Measurements from ENCODE around the gene APOL4. TPM values are rescaled to one million over a fixed set of nuclear protein-coding genes. Genes with fewer than 3 reads are reported as not detected.

The APOL4 gene
- total and polyA plus RNA-seq, 9 donors = 8.4 to 22.7 (median 21.0) TPM

DNA sequence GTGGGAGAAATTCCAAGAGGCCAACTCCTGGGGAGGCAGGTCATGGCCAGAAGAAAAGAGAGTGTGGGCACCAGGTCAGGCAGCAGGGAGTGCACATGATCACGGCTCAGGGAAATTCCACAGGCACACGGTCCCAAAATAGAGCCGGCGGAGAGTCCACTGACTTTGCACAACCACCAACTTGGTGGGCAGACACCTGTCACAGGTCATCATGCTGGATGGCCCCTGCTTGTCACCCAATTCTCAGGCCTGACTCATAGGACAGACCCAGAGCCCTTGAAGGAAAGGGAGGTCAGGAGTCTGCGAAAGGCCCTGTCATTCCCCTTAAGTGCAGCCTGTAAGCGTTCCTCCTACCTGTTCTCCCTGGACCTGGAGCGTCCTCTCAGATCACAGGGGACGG is 21.9 kb upstream of the APOL4 start:
- Histone ChIP-seq H3K27ac (ENCODE audit: low read length) (peak overlapping the region; percentile 37), H3K27me3 (ENCODE audit: control insufficient read depth, insufficient read depth, low read length) (no peaks in the 10 kb centered on the region), H3K36me3 (ENCODE audit: control insufficient read depth, insufficient read depth, low read length) (peaks cover 11% of the 10 kb centered on the region), H3K4me1 (ENCODE audit: control insufficient read depth, insufficient read depth, low read length) (peaks cover 33% of the 10 kb centered on the region), H3K4me3 (ENCODE audit: low read length) (no peak overlapping the region), H3K9me3 (replicated peaks; ENCODE audit: control insufficient read depth, low read depth, low read length) (no peaks in the 10 kb centered on the region)
- WGBS (ENCODE audit: insufficient coverage) = 74% methylated on average over 5 of the region's 8 CpGs
- DNase-seq = peak; percentile 56

- Histone ChIP-seq H3K27ac (ENCODE audit: low read length) (no peak overlapping the region), H3K4me1 (ENCODE audit: control insufficient read depth, insufficient read depth, low read length) (peaks cover 33% of the 10 kb centered on the region)
These were observed 21.4 kb upstream of the APOL4 start for GRCh38 chr22:36222887-36223450.

DNA sequence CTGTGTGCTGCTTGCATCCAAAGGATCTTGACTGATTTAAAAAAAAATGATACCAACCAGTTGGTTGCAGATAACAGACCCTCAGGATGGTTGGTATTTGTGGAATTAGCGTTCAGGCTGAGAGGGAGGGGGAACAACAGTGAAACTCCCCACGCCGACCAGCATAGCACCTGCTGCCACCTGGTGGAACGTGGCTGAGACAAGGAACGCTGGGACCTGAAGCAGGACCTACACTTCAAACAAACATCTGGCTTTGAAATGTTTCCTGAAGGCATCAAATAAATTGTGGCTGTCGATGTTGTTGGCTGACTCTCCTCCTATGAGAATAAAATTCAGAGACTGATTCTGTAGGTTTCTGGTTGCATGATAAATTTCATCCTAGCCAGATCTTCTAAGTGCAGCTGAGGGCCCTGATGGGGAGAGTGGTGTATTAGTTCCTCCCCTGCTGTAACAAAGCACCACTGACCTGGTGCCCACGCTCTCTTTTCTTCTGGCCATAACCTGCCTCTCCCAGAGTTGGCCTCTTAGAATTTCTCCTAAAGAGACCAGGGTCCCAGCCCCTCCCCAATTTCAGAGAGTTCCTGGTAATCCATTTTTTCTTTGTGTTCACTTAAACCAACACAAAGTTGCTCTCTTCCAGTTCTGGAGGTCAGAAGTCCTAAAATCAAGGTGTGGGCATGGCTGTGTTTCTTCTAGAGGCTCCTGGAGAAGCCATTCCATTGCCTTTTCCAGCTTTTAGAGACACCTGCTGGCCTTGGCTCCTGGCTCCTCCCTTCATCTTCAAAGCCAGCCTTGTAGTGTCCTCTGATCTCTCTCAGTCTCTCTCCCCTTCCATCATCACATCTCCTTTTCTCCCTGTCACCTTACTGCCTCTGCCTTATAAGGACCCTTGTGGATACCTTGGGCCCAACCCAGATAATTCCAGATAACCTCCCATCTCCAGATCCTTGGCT is 20.5 kb upstream of the APOL4 start:
- WGBS (ENCODE audit: insufficient coverage) = 33% methylated on average over 2 of the region's 7 CpGs
- H3K4me1 ChIP-seq (ENCODE audit: control insufficient read depth, insufficient read depth, low read length) = peaks cover 30% of the 10 kb centered on the region
- no peak overlapping the region for H3K27ac ChIP-seq (ENCODE audit: low read length)
- H3K36me3 ChIP-seq (ENCODE audit: control insufficient read depth, insufficient read depth, low read length) = no peaks in the 10 kb centered on the region
- H3K27me3 ChIP-seq (ENCODE audit: control insufficient read depth, insufficient read depth, low read length) = no peaks in the 10 kb centered on the region
- no peak overlapping the region for H3K4me3 ChIP-seq (ENCODE audit: low read length)
- no peaks in the 10 kb centered on the region for H3K9me3 ChIP-seq (replicated peaks; ENCODE audit: control insufficient read depth, low read depth, low read length)
- peak; percentile 56 for DNase-seq

More at GRCh38 chr22:36222887-36223450, 21.4 kb upstream of the APOL4 start:
- Histone ChIP-seq H3K36me3 (ENCODE audit: control insufficient read depth, insufficient read depth, low read length) (peaks cover 8% of the 10 kb centered on the region), H3K9me3 (replicated peaks; ENCODE audit: control insufficient read depth, low read depth, low read length) (no peaks in the 10 kb centered on the region), H3K4me3 (ENCODE audit: low read length) (no peak overlapping the region), H3K27me3 (ENCODE audit: control insufficient read depth, insufficient read depth, low read length) (no peaks in the 10 kb centered on the region)
- DNase-seq = no peak
- 86% methylated on average over 7 of the region's 9 CpGs for WGBS (ENCODE audit: insufficient coverage)

DNA sequence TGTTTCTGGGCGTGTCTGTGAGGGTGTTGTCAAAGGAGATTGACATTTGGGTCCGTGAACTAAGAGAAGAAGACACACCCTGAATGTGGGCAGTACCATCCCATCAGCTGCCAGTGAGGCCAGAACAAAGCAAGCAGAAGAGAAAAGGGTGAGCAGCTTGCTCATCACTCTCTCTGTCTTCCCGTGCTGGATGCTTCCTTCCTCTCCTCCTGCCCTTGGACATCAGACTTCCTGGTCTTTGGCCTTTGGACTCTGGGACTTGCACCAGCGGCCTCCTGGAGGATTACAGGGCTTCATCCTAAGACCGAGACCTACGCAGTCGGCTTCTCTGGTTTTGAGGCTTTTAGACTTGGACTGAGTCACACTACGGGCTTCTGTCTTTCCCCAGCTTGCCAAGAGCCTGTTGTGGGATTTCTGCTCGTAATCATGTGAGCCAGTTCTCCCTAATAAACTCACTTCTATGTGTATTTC is 18.9 kb upstream of the APOL4 start:
- peak overlapping the region; percentile 2 for H3K4me3 ChIP-seq (ENCODE audit: low read length)

GRCh38 chr22:36218648-36219193 is 17.1 kb upstream of the APOL4 start:
- Histone ChIP-seq H3K36me3 (ENCODE audit: control insufficient read depth, insufficient read depth, low read length) (no peaks in the 10 kb centered on the region), H3K4me3 (ENCODE audit: low read length) (no peak overlapping the region), H3K27me3 (ENCODE audit: control insufficient read depth, insufficient read depth, low read length) (no peaks in the 10 kb centered on the region), H3K4me1 (ENCODE audit: control insufficient read depth, insufficient read depth, low read length) (peaks cover 18% of the 10 kb centered on the region), H3K27ac (ENCODE audit: low read length) (no peak overlapping the region), H3K9me3 (replicated peaks; ENCODE audit: control insufficient read depth, low read depth, low read length) (no peaks in the 10 kb centered on the region)
- no peak for DNase-seq
- WGBS (ENCODE audit: insufficient coverage) = no CpG with 5 or more reads among the region's 7 CpGs

More for the DNA sequence above, 18.9 kb upstream of the APOL4 start:
- H3K9me3 ChIP-seq (replicated peaks; ENCODE audit: control insufficient read depth, low read depth, low read length) = no peaks in the 10 kb centered on the region
- DNase-seq = peak; percentile 33
- 52% methylated on average over 6 of the region's 9 CpGs for WGBS (ENCODE audit: insufficient coverage)
- no peaks in the 10 kb centered on the region for H3K27me3 ChIP-seq (ENCODE audit: control insufficient read depth, insufficient read depth, low read length)
- H3K36me3 ChIP-seq (ENCODE audit: control insufficient read depth, insufficient read depth, low read length) = no peaks in the 10 kb centered on the region
- H3K27ac ChIP-seq (ENCODE audit: low read length) = peak overlapping the region; percentile 35
- H3K4me1 ChIP-seq (ENCODE audit: control insufficient read depth, insufficient read depth, low read length) = peaks cover 22% of the 10 kb centered on the region

DNA sequence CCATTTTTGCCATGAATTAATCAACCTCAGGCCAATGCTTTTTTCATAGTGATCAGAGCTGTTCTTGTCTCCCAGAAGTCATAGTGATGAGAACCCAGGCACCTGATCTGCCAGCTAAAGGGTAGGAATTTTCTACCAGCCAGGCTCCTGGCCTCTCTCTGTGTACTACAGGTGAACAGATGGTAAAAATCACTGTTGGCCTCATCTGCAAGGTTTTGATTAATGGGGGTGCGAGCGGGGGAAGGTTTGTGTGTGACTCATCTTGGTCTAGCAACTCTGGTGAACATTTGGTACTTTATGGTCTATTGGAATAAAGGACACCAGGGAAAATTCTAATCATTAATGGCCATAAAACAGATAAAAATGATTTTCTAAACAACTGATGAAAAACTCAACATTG is 14.4 kb upstream of the APOL4 start:
- no peaks in the 10 kb centered on the region for H3K36me3 ChIP-seq (ENCODE audit: control insufficient read depth, insufficient read depth, low read length)
- H3K27ac ChIP-seq (ENCODE audit: low read length) = no peak overlapping the region
- no peak overlapping the region for H3K4me3 ChIP-seq (ENCODE audit: low read length)
- H3K9me3 ChIP-seq (replicated peaks; ENCODE audit: control insufficient read depth, low read depth, low read length) = no peaks in the 10 kb centered on the region
- peaks cover 3% of the 10 kb centered on the region for H3K4me1 ChIP-seq (ENCODE audit: control insufficient read depth, insufficient read depth, low read length)
- DNase-seq = no peak
- no peaks in the 10 kb centered on the region for H3K27me3 ChIP-seq (ENCODE audit: control insufficient read depth, insufficient read depth, low read length)
- WGBS (ENCODE audit: insufficient coverage) = no CpG with 5 or more reads among the region's 2 CpGs

- Histone ChIP-seq H3K4me3 (ENCODE audit: low read length) (no peak overlapping the region), H3K27me3 (ENCODE audit: control insufficient read depth, insufficient read depth, low read length) (no peaks in the 10 kb centered on the region), H3K4me1 (ENCODE audit: control insufficient read depth, insufficient read depth, low read length) (peaks cover 3% of the 10 kb centered on the region), H3K36me3 (ENCODE audit: control insufficient read depth, insufficient read depth, low read length) (no peaks in the 10 kb centered on the region), H3K27ac (ENCODE audit: low read length) (no peak overlapping the region), H3K9me3 (replicated peaks; ENCODE audit: control insufficient read depth, low read depth, low read length) (peaks cover 4% of the 10 kb centered on the region)
- WGBS (ENCODE audit: insufficient coverage) = 57% methylated on average over 2 of the region's 4 CpGs
- DNase-seq = no peak
These were observed 12.0 kb upstream of the APOL4 start for GRCh38 chr22:36213586-36213985.

DNA sequence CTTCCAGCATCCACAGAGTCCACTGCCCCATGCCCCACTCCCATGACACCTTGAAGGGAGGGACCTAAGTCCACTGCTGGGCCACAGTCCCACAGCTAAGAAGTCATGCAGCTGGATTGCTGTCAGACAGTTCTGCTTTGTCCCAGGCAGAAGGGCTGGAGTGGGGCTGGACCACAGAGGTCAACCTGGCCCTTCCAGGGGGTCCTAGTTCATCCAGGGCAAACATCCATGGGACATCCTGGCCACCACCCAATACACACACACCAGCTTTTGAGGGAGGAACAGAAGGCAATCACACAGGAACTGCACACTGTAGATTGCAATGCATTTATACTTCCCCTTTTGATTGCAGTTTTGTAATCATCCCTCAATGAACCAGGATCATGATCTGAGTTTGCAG is 11.3 kb upstream of the APOL4 start:
- H3K27ac ChIP-seq (ENCODE audit: low read length) = no peak overlapping the region
- no peaks in the 10 kb centered on the region for H3K27me3 ChIP-seq (ENCODE audit: control insufficient read depth, insufficient read depth, low read length)

GRCh38 chr22:36211237-36211861 is 9.7 kb upstream of the APOL4 start:
- WGBS (ENCODE audit: insufficient coverage) = 20% methylated on average over 1 of the region's 4 CpGs
- H3K27ac ChIP-seq (ENCODE audit: low read length) = no peak overlapping the region
- DNase-seq = peak; percentile 64
- no peaks in the 10 kb centered on the region for H3K27me3 ChIP-seq (ENCODE audit: control insufficient read depth, insufficient read depth, low read length)
- peaks cover 3% of the 10 kb centered on the region for H3K4me1 ChIP-seq (ENCODE audit: control insufficient read depth, insufficient read depth, low read length)
- H3K4me3 ChIP-seq (ENCODE audit: low read length) = no peak overlapping the region
- H3K9me3 ChIP-seq (replicated peaks; ENCODE audit: control insufficient read depth, low read depth, low read length) = peaks cover 4% of the 10 kb centered on the region
- no peaks in the 10 kb centered on the region for H3K36me3 ChIP-seq (ENCODE audit: control insufficient read depth, insufficient read depth, low read length)

More for the DNA sequence above, 11.3 kb upstream of the APOL4 start:
- H3K4me1 ChIP-seq (ENCODE audit: control insufficient read depth, insufficient read depth, low read length) = peaks cover 3% of the 10 kb centered on the region
- no peak overlapping the region for H3K4me3 ChIP-seq (ENCODE audit: low read length)
- H3K36me3 ChIP-seq (ENCODE audit: control insufficient read depth, insufficient read depth, low read length) = no peaks in the 10 kb centered on the region
- peaks cover 4% of the 10 kb centered on the region for H3K9me3 ChIP-seq (replicated peaks; ENCODE audit: control insufficient read depth, low read depth, low read length)
- no peak for DNase-seq

DNA sequence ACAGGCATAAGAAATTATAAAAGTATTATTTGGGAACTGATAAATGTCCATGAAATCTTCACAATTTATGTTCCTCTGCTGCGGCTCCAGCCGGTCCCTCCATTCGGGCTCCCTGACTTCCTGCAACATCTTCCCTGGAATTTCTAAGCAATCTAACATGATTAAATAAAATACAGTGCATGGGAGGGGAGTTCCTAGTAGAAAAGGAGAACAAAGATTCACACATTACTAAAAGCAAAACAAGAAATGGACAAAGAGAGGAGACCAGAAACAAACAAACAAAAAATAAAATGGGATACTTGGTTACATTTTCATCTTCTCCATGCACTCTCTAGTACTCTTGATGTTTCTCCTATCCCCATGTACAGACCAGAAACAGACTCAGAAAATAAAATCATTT is 8.6 kb upstream of the APOL4 start:
- H3K4me1 ChIP-seq (ENCODE audit: control insufficient read depth, insufficient read depth, low read length) = peaks cover 3% of the 10 kb centered on the region
- H3K4me3 ChIP-seq (ENCODE audit: low read length) = no peak overlapping the region
- H3K9me3 ChIP-seq (replicated peaks; ENCODE audit: control insufficient read depth, low read depth, low read length) = peaks cover 4% of the 10 kb centered on the region
- no peaks in the 10 kb centered on the region for H3K27me3 ChIP-seq (ENCODE audit: control insufficient read depth, insufficient read depth, low read length)
- H3K27ac ChIP-seq (ENCODE audit: low read length) = no peak overlapping the region
- H3K36me3 ChIP-seq (ENCODE audit: control insufficient read depth, insufficient read depth, low read length) = no peaks in the 10 kb centered on the region
- no CpG with 5 or more reads among the region's 3 CpGs for WGBS (ENCODE audit: insufficient coverage)
- DNase-seq = no peak

Measured in muscle of leg (tissue), 11 donors.